RWPE1 (cell line): ENCODE results near the gene PHACTR2.

Experiments used
- CTCF ChIA-PET: fragments of 350-600 bp; sonication (Branson Sonifier 250); formaldehyde crosslinking; extraction: SDS; loops from one replicate; lab custom pipeline; 2021; lab: Yijun Ruan, JAX
- POLR2A ChIA-PET: fragments of 400-600 bp; formaldehyde crosslinking; extraction: SDS; loops from one replicate; lab custom pipeline; 2020; ENCODE audit warnings: antibody characterized with exemption; ENCODE audit not compliant: low non-redundant PET; lab: Yijun Ruan, JAX
- DNase-seq: peaks from one replicate; pipeline ENCODE4 v3.0.0; 2012; ENCODE audit warnings: low spot score
- H3K27ac ChIP-seq: fragments of 450-650 bp; 2 replicates; pipeline ENCODE4 v1.5.1; 2017
- CTCF ChIP-seq: fragments of 450-650 bp; conservative IDR thresholded peaks from 2 replicates; pipeline ENCODE4 v1.5.1; 2017; ENCODE audit warnings: low read depth, mild to moderate bottlenecking

The PHACTR2 gene

DNA sequence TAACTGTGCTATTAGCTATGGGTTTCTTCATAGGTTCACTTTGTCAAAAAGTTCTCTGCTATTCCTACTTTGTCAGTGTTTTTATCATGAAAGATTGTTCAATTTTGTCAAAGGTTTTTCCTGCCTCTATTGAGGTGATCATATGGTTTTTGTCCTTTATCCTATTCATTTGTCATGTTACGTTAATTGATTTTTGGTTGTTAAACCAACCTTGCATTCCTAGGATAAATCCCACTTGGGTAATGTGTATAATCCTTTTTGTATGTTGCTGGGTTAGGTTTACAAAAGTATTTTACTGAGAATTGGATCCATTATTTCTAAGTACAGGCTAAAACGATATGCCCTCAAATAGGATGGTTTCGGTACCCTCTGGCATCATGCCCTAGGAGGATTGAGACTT is 5.0 kb downstream of the PHACTR2 start:
- POLR2A ChIA-PET: no interaction called here
- no peak overlapping the region for H3K27ac ChIP-seq
- no peak for DNase-seq
- TF ChIP-seq CTCF: no peak
- CTCF ChIA-PET: no interaction called here

DNA sequence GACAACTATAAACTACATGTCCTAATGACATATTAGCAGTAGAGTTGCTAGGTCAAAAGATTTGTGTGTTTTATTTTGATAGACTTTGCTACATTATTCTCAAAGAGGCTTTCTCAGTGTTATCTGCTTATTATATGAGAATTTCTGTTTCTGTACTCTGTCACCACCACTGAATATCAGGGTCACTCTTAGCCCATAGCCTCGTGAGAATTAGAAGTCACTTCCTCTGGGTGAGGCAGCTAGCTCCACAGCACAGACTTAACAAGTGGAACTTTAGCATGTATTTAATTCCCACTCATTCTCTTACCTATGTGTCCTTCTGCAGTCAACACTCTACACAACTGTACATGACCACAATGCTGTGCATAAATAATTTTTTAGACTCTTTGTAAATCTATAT is 6.7 kb downstream of the PHACTR2 start:
- CTCF ChIA-PET: no interaction called here
- DNase-seq: no peak
- POLR2A ChIA-PET: interaction anchor here (0.6 kb wide), 1 partner anchor 41 kb away, joined by 3 read pairs; no protein-coding TSS in a partner anchor
- no peak for TF ChIP-seq CTCF
- no peak overlapping the region for H3K27ac ChIP-seq

GRCh38 chr6:143685653-143686052 is 7.9 kb downstream of the PHACTR2 start:
- TF ChIP-seq CTCF: no peak
- no peak for DNase-seq
- H3K27ac ChIP-seq: no peak overlapping the region
- CTCF ChIA-PET: no interaction called here
- POLR2A ChIA-PET: no interaction called here

- ChIA-PET POLR2A (no interaction called here), CTCF (interaction anchor here (0.6 kb wide), 1 partner anchor 26 kb away, joined by 3 read pairs; no protein-coding TSS in a partner anchor)
- DNase-seq: no peak
- no peak for TF ChIP-seq CTCF
- no peak overlapping the region for H3K27ac ChIP-seq
These were observed 9.8 kb downstream of the PHACTR2 start for GRCh38 chr6:143687591-143687990.

DNA sequence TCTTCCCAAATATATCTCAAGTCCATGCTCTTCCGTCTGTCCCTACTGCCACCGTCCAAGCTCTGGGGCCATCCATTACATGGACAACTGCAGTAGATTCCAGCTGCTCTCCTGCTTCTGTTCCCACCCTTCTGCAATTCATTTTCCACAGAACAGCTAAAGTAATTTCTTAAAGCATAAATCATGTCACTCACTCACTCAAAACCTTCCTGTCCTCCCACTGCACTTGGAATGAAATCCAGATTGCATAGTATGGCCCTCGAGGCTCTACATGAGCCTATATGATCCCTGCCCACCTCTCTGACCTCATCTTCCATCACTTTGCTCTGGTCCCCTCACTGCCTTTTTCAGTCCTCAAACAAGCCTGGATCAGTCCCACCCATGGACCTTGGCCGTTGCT is 10.9 kb downstream of the PHACTR2 start:
- H3K27ac ChIP-seq: no peak overlapping the region
- no peak for TF ChIP-seq CTCF
- POLR2A ChIA-PET: no interaction called here
- CTCF ChIA-PET: no interaction called here
- no peak for DNase-seq

DNA sequence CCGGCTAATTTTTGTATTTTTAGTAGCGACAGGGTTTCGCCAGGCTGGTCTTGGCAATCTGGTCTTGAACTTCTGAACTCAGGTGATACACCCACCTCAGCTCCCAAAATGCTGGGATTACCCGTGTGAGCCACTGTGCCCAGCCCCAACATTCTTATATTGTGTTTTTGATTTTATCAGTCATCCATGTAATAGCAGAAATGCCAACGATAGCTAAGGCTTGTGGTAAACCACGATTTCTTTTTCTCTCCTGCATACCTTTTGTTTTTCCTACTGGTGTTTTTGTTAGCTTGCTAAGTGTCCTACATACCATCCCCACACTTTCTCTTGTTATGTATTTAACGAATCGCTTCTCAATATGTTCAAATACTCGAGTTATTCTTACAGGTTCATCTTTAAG is 12.1 kb downstream of the PHACTR2 start:
- no peak for TF ChIP-seq CTCF

More for the DNA sequence above, 12.1 kb downstream of the PHACTR2 start:
- CTCF ChIA-PET: interaction anchor here (0.6 kb wide), 1 partner anchor 180 kb away, joined by 4 read pairs; no protein-coding TSS in a partner anchor
- POLR2A ChIA-PET: no interaction called here
- no peak overlapping the region for H3K27ac ChIP-seq
- no peak for DNase-seq
